Lung (tissue), 12 donors: ENCODE data around the gene UGT1A3. TPM values are rescaled to one million over a fixed set of nuclear protein-coding genes. Genes with fewer than 3 reads are reported as not detected.

Experiments used
- ATAC-seq: fragments of 200-7000 bp; cut with Tn5 transposase; one replicate; pipeline ENCODE4 v1.9.1; 2020; ENCODE audit warnings: moderate number of reproducible peaks; ENCODE audit not compliant: insufficient read depth, low FRiP score
- DNase-seq, 3 donors: peaks; one replicate each; pipeline ENCODE4 v3.0.0-alpha.2; 2013 to 2017
- H3K27ac ChIP-seq, 2 donors: one replicate each; pipeline ENCODE4 v1.5.1; 2013; ENCODE audit warnings: mild to moderate bottlenecking in 2 of 2, moderate library complexity in 2 of 2, control low read depth in 1 of 2, inconsistent platforms in 1 of 2, low read depth in 1 of 2, low read length in 1 of 2
- H3K27me3 ChIP-seq, 3 donors: one replicate each; pipeline ENCODE4 v1.5.1; 2013; ENCODE audit warnings: low read length in 2 of 3; ENCODE audit not compliant: control insufficient read depth in 3 of 3, insufficient read depth in 3 of 3
- H3K36me3 ChIP-seq, 4 donors: one replicate each; pipeline ENCODE4 v1.5.1; 2013; ENCODE audit warnings: low read length in 4 of 4, mild to moderate bottlenecking in 1 of 4, moderate library complexity in 1 of 4; ENCODE audit not compliant: control insufficient read depth in 4 of 4, insufficient read depth in 4 of 4
- H3K4me1 ChIP-seq, 5 donors: one replicate each; pipeline ENCODE4 v1.5.1; 2013; ENCODE audit warnings: low read length in 5 of 5, mild to moderate bottlenecking in 2 of 5, moderate library complexity in 1 of 5; ENCODE audit not compliant: control insufficient read depth in 5 of 5, insufficient read depth in 5 of 5
- H3K4me3 ChIP-seq: one replicate; pipeline ENCODE4 v1.5.1; 2013; ENCODE audit warnings: mild to moderate bottlenecking, control low read depth, moderate library complexity
- H3K9ac ChIP-seq, 2 donors: one replicate each; pipeline ENCODE4 v1.5.1; 2013; ENCODE audit warnings: low read length in 2 of 2, control low read depth in 1 of 2; ENCODE audit not compliant: insufficient read depth in 1 of 2
- H3K9me3 ChIP-seq, 4 donors: one replicate each; pipeline ENCODE4 v1.5.1; 2013; ENCODE audit warnings: low read length in 3 of 4, mild to moderate bottlenecking in 1 of 4, moderate library complexity in 1 of 4; ENCODE audit not compliant: control insufficient read depth in 4 of 4, insufficient read depth in 3 of 4
- WGBS, 2 donors: extraction: QIAGEN DNeasy Blood & Tissue Kit; methylation state at CpG; one replicate each; pipeline ENCODE4 v1.1.7; 2013; 5-methylcytosine and 5-hydroxymethylcytosine counted together
- polyA plus RNA-seq, 2 donors: library from polyadenylated mRNA; stranded (reverse); fragments of 200-250 nt; gene quantifications; one replicate each; pipeline ENCODE4 v1.2.1, GENCODE V29; 2013
- total RNA-seq, 2 donors: library from RNA; depleted of rRNA in 1 of 2; stranded (reverse); fragments of >200 nt in 1 of 2; gene quantifications; one replicate each; pipeline ENCODE4 v1.2.1, GENCODE V29; 2014 to 2021
- TF ChIP-seq, protein P1 (sequence below): IDR thresholded peaks from 2 replicates; pipeline ENCODE4 v1.5.1; 2012; ENCODE audit warnings: mild to moderate bottlenecking; ENCODE audit errors: control extremely low read depth, extremely low read depth
- donor health status: control.
- donor health status: control.
- donor health status: Bipolar disorder and iron deficiency.
- donor health status: healthy.
- donor health status: DM: yes; HTN: yes; CAD: no.

The UGT1A3 gene
- total and polyA plus RNA-seq, 4 donors = not detected

DNA sequence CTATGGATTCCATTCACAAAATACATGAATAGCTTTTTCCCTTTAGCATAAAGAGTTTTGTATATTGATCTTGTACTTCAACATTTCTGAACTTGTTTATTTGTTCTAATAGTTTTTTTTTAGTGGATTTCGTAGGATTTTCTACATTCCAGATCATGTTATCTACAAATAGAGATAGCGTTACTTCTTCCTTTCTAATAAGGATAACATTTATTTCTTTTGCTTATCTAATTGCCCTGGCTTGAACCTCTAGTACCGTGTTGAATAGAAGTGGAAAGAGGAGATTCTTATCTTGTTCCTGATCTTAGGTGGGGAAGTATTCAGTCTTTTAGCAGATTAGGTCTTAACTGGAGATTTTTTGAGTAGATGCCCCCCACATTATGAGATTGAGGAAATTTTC is 26.6 kb upstream of the UGT1A3 start:
- ATAC-seq (no peak), DNase-seq (no peak)
- Histone ChIP-seq H3K9me3 (no peaks in the 10 kb centered on the region), H3K27me3 (no peaks in the 10 kb centered on the region), H3K4me1 (peaks cover 0 to 8% (median 0%) of the 10 kb centered on the region in 5 donors), H3K9ac (no peak overlapping the region), H3K4me3 (no peak overlapping the region), H3K27ac (no peak overlapping the region), H3K36me3 (no peaks in the 10 kb centered on the region)
- WGBS, 2 donors = 44 to 55% methylated on average over 3 of the region's 3 CpGs
- TF ChIP-seq, protein P1, sequence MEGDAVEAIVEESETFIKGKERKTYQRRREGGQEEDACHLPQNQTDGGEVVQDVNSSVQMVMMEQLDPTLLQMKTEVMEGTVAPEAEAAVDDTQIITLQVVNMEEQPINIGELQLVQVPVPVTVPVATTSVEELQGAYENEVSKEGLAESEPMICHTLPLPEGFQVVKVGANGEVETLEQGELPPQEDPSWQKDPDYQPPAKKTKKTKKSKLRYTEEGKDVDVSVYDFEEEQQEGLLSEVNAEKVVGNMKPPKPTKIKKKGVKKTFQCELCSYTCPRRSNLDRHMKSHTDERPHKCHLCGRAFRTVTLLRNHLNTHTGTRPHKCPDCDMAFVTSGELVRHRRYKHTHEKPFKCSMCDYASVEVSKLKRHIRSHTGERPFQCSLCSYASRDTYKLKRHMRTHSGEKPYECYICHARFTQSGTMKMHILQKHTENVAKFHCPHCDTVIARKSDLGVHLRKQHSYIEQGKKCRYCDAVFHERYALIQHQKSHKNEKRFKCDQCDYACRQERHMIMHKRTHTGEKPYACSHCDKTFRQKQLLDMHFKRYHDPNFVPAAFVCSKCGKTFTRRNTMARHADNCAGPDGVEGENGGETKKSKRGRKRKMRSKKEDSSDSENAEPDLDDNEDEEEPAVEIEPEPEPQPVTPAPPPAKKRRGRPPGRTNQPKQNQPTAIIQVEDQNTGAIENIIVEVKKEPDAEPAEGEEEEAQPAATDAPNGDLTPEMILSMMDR = no peak

DNA sequence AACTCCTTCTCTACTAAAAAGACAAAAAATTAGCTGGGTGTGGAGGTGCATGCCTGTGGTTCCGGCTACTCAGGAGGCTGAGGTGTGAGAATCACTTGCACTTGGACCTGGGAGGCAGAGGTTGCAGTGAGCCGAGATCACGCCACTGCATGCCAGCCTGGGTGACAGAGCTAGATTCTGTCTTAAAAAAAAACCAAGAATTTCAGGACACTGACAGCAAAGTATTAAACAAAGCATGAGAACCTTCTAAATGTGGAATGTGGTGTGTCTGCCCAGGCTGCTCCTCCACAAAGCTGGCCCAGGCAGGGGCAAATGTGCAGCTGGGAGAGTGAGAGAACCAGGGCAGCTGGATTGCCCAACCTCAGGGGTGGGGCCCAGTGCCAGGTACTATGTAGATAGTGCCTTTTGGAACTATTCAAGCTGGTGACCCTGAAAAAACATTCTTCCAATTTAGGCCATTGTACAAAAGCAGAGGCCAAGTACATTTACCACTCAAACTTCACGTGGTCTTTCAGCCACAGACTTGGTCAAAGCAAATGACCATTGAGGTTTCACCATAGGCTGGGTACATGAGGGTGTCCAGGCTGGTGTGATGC is 22.8 kb upstream of the UGT1A3 start:
- TF ChIP-seq, protein P1 = no peak
- Histone ChIP-seq H3K4me1 (no peaks in the 10 kb centered on the region), H3K27me3 (no peaks in the 10 kb centered on the region), H3K27ac (no peak overlapping the region), H3K9me3 (no peaks in the 10 kb centered on the region), H3K4me3 (no peak overlapping the region), H3K9ac (no peak overlapping the region), H3K36me3 (no peaks in the 10 kb centered on the region)
- WGBS, 2 donors = 58 to 70% methylated on average over 4 of the region's 4 CpGs
- DNase-seq (no peak), ATAC-seq (no peak)

DNA sequence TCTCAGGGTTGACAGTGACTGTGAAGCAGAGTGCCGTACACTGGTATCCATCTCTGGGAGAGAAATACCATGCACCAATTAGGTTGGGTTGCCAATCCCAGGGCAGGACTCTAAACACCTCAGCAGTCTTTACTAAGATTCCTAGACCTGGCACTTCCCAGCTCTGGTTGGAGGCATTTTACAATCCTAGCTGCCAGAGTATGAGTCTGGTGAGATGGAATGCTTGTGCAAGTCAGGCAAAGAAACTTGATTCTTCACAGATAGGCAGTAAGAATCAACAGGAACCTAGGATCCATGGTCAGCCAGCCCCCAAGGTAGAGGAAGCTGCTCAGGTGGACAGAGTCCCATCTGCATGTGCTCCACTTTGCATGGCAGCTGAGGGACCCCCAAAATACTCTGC is 22.1 kb upstream of the UGT1A3 start:
- Histone ChIP-seq H3K4me3 (no peak overlapping the region), H3K36me3 (no peaks in the 10 kb centered on the region), H3K4me1 (no peaks in the 10 kb centered on the region), H3K9ac (no peak overlapping the region), H3K9me3 (no peaks in the 10 kb centered on the region), H3K27me3 (no peaks in the 10 kb centered on the region), H3K27ac (no peak overlapping the region)
- WGBS, 2 donors = 0 to 96% methylated on average over 1 of the region's 1 CpG
- TF ChIP-seq, protein P1 = no peak
- ATAC-seq = no peak
- no peak for DNase-seq
